Measurements from ENCODE around the gene GPC6.

GPC6 gene

DNA sequence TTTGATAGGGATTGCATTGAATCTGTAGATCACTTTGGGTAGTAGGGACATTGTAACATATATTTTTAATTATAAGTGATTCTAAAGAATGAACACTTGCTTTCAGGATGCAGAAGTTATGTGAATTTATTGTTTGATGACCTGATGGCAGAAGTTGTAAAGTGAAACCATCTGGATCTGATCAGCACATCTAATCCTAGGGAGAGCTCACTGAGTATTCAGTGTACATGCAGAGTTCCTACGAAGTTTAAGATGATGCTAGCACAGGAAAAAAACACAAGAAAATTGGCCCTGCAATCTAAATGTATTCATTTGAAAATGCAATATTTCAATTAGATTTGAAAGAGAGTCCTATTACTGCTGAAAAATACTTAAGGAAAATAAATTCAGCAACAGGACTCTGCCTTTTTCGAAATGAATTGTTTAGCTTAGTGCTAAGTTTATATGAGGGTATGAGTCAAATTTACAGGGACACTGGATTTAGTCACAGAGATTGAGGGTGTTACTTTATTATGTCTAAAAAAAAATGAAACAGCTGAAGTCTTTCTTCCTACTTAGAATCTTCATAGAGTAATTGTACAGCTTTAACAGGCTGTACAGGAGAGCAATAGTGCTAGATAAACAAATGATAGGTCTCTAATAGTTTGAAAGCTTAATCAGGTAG lies 867.2 kb downstream of the GPC6 start:
- Mint-ChIP-seq H3K36me3 (no peaks in the 10 kb centered on the region), H3K4me3 (no peak overlapping the region), H3K27me3 (no peaks in the 10 kb centered on the region), H3K4me1 (no peaks in the 10 kb centered on the region), H3K9me3 (peaks cover 8% of the 10 kb centered on the region), H3K27ac (no peak overlapping the region)
- ATAC-seq = no peak

DNA sequence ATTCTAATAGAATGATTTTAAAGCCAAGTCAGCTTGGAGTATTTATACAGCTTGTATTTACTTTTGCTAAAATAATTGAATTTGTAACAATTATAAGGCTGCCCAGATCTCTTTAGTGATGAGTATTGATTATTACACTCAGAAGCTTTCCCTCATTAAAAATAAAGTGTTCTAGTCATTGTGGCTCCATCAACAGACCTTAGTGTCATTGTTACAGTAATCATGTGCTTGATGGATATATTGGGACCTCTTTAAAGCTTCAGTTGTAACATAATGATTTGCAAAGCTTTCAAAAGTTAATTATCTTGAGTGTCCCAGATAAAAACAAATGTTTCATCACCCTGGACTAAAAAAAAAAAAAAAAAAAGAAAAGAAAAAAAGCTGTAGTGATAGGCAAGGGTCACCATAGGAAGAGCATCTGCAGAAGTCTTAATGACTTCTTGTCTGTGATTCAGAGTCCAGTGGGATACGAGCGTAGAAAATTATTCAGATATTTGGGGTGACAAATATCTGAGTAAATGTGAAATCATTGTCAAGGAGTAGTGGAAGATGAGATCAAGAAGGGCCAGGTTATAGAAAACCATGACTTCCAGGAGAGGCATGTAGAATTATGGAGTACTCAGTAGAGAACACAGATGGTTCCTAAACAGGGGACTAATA lies 883.2 kb downstream of the GPC6 start:
- ATAC-seq = no peak
- Mint-ChIP-seq H3K4me3 (no peak overlapping the region), H3K4me1 (no peaks in the 10 kb centered on the region), H3K36me3 (no peaks in the 10 kb centered on the region), H3K27me3 (no peaks in the 10 kb centered on the region), H3K27ac (no peak overlapping the region), H3K9me3 (peaks cover 16% of the 10 kb centered on the region)

DNA sequence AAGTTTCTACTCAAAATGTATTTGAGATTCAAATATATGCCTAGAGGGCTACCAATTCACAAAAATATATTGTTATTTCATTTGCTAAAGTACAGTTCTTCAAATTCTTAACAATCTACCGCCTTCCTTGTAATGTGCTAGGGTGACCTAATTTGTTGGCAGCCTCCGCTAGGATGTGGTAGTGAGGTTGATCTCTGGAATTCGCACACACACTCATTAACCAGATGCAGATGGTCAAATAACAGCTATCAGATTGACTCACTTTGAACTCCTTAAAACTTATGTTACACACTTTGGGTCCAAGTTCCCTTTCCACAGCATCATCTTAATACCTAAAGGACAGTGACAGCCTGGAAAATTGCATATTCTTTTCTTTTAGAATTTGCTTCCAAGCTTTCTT lies 885.6 kb downstream of the GPC6 start:
- Mint-ChIP-seq H3K4me3 (no peak overlapping the region), H3K27ac (no peak overlapping the region), H3K36me3 (no peaks in the 10 kb centered on the region), H3K27me3 (no peaks in the 10 kb centered on the region), H3K9me3 (peaks cover 8% of the 10 kb centered on the region), H3K4me1 (no peaks in the 10 kb centered on the region)
- no peak for ATAC-seq

DNA sequence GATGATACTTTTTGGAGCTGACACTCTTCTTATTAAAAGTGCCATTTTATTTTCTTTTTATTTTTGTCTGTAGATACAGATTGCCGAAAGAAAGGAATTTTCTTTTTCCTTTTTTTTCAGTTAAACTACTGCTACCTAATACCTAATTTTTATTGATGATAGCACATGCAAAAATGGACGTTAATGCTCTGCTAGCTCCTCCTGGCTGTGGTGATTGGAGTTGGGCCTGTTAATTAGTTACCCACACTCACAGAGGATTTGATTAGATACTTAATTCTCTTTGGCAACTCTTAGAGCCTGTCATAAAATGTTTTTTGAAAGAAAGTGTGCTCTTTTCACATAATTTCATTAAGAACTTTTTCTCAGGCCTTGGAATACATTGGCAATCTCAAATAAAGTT lies 886.1 kb downstream of the GPC6 start:
- H3K9me3 Mint-ChIP-seq = peaks cover 8% of the 10 kb centered on the region
- H3K4me3 Mint-ChIP-seq = no peak overlapping the region
- H3K4me1 Mint-ChIP-seq = no peaks in the 10 kb centered on the region
- H3K27ac Mint-ChIP-seq = no peak overlapping the region
- no peak for ATAC-seq
- H3K27me3 Mint-ChIP-seq = no peaks in the 10 kb centered on the region
- H3K36me3 Mint-ChIP-seq = no peaks in the 10 kb centered on the region

DNA sequence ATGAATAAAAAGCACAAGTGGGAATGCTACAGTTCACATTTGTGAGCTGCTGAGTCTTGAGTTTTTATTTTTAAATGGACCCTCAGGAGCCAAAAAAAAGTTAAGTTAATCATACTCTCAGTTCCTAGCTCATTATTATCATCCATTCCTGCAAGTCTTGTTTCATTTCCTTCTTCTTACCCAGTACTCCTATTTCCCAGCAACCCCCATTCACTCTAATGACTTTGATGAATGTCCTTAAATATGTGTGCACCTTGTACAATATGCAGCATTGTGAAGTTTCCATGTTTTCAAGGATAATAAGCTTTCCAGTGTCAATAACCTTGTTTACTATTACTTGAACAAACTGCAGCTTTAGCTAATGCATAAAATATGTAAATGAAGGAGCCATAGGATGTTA lies 886.6 kb downstream of the GPC6 start:
- H3K27ac Mint-ChIP-seq = no peak overlapping the region

DNA sequence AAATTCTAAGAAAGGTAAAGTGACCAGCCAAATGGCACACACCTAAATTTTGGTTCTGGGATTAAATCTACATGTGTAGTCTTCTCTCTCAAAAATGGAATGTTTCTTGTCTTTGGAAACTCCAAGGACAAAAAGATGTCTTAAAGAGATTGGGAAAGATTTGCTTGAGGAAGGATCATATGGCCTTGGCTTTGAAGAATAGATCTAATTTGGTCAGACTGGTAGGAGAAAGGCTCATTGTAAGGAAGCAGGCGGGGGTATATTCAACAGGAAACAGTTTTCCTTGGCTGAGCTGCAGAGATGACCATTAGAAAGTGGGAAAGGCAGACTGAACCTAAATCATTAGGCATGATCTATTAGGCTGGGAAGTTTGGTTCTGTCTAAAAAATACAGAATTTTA lies 887.6 kb downstream of the GPC6 start:
- ATAC-seq = no peak
- Mint-ChIP-seq H3K27me3 (no peaks in the 10 kb centered on the region), H3K27ac (no peak overlapping the region), H3K36me3 (no peaks in the 10 kb centered on the region), H3K9me3 (peaks cover 8% of the 10 kb centered on the region), H3K4me1 (no peaks in the 10 kb centered on the region), H3K4me3 (no peak overlapping the region)

More for the DNA sequence above, 886.6 kb downstream of the GPC6 start:
- H3K4me1 Mint-ChIP-seq = no peaks in the 10 kb centered on the region
- no peak overlapping the region for H3K4me3 Mint-ChIP-seq
- no peaks in the 10 kb centered on the region for H3K36me3 Mint-ChIP-seq
- H3K27me3 Mint-ChIP-seq = no peaks in the 10 kb centered on the region
- no peak for ATAC-seq
- H3K9me3 Mint-ChIP-seq = peaks cover 8% of the 10 kb centered on the region

GRCh38 chr13:94115054-94115453 lies 888.4 kb downstream of the GPC6 start:
- Mint-ChIP-seq H3K4me3 (no peak overlapping the region), H3K9me3 (peaks cover 7% of the 10 kb centered on the region), H3K27ac (no peak overlapping the region), H3K27me3 (no peaks in the 10 kb centered on the region), H3K36me3 (no peaks in the 10 kb centered on the region), H3K4me1 (no peaks in the 10 kb centered on the region)
- ATAC-seq = no peak

DNA sequence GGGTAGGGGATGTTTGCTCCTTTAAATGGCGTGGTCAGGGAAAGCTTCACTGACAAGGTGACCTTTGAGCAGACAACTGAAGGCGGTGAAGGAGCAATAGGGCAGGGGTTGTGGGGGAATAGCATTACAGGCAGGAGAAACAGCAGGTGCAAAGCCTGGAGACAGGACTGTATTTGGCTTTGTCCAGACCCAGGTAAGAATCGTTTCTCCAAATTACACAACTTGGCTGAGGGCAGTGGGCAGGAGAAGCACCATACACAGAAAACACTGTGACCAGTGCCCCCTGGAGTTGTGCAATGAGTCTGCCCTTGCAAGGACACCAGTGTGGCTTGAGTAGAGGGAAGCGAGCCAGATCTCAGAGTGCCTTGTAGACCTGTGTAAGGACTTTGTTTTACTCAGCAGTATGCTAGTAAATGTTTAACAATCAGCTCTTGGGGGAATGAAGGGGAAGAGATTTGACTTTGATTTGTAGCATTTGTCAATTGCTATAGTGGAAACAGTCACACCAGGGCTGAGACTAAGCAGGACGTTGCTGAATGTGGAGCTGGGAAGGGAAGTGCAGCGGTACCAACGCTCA lies 892.8 kb downstream of the GPC6 start:
- no peaks in the 10 kb centered on the region for H3K36me3 Mint-ChIP-seq
- no peaks in the 10 kb centered on the region for H3K27me3 Mint-ChIP-seq
- no peaks in the 10 kb centered on the region for H3K9me3 Mint-ChIP-seq
- H3K27ac Mint-ChIP-seq = no peak overlapping the region
- no peak for ATAC-seq
- no peaks in the 10 kb centered on the region for H3K4me1 Mint-ChIP-seq
- no peak overlapping the region for H3K4me3 Mint-ChIP-seq

DNA sequence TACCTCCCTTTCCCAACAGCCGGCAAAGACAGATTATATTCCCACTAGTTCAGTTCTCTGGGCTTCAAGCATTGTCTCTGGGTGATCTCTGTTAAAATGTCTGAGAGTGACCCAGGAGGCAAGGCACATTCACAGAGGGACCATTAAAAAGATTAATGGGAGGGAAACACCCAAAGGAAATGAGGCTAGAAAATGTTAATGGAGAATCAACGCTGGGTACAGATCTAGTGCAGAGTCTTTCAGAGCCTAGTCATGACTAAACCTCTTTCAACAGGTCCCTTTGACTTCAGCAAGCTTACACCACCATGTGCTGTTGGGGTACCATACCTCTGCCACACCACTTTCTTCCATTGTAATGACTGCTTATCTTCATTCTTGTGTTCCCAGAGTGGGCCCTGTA lies 894.3 kb downstream of the GPC6 start:
- no peak overlapping the region for H3K4me3 Mint-ChIP-seq
- no peaks in the 10 kb centered on the region for H3K9me3 Mint-ChIP-seq
- no peaks in the 10 kb centered on the region for H3K36me3 Mint-ChIP-seq
- ATAC-seq = no peak
- no peaks in the 10 kb centered on the region for H3K4me1 Mint-ChIP-seq
- H3K27ac Mint-ChIP-seq = no peak overlapping the region
- no peaks in the 10 kb centered on the region for H3K27me3 Mint-ChIP-seq

DNA sequence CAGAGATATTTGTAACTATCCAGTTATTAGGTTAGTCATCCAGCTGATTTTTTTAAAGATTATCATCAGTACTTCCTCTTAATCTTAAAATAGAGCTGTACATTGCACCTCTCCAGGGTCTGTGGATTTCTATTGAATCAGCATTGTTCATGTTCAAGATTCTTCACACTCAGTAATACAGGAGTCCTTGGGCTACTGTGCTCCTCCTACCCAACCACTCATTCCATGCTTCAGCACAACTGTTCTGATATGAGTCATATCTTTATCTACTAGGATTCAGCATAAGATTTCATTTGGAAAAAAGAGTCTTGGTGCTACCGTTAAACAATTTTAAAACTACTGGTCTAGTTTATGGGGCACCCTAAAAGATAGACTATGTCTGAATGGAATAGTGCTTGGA lies 895.1 kb downstream of the GPC6 start:
- Mint-ChIP-seq H3K9me3 (no peaks in the 10 kb centered on the region), H3K27me3 (no peaks in the 10 kb centered on the region), H3K27ac (no peak overlapping the region), H3K36me3 (no peaks in the 10 kb centered on the region), H3K4me1 (no peaks in the 10 kb centered on the region), H3K4me3 (no peak overlapping the region)
- ATAC-seq = no peak

- Mint-ChIP-seq H3K27ac (no peak overlapping the region), H3K9me3 (no peaks in the 10 kb centered on the region), H3K36me3 (no peaks in the 10 kb centered on the region), H3K4me1 (no peaks in the 10 kb centered on the region), H3K4me3 (no peak overlapping the region), H3K27me3 (no peaks in the 10 kb centered on the region)
- ATAC-seq = no peak
Observed at GRCh38 chr13:94122300-94122915, 895.8 kb downstream of the GPC6 start.

DNA sequence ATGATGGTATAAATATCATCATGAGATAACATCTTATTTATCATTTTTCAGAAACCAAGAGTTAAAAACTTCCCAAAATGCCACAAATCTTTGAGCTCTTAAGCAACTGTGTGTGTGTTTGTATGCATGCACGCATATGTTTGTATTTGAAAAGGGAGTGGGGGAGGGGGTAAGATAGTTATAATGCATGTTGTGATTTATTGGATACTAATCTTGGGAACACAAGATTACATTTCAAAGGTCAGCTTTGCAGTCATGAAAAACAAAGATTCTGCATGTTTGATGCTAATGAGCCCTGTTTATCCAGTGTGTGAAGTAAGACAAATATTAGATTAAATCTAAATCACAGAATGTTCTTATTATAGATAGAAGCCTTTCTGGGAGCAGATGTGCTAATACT lies 897.0 kb downstream of the GPC6 start:
- Mint-ChIP-seq H3K4me3 (no peak overlapping the region), H3K4me1 (no peaks in the 10 kb centered on the region), H3K36me3 (no peaks in the 10 kb centered on the region), H3K9me3 (no peaks in the 10 kb centered on the region), H3K27me3 (no peaks in the 10 kb centered on the region), H3K27ac (no peak overlapping the region)
- no peak for ATAC-seq

DNA sequence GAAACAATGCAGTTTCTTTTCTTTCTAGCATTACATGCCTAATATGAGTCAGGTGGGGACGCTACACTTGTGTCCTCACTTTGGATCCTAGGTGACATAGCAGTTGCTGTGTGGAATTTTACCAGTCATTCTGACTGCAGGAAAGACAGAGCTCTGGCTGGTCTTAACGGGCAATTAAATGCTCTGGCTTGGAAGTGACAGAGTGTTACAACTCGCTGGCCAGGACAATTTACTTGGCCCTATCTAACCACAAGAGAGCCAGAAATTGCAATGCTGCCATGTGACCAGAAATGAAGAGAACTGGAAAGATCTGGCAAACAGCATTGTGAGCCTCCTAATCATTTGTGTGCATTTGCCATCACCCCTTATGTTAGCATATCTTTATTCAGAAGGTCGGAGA lies 901.8 kb downstream of the GPC6 start:
- H3K9me3 Mint-ChIP-seq = no peaks in the 10 kb centered on the region
- ATAC-seq = no peak
- H3K4me3 Mint-ChIP-seq = no peak overlapping the region
- no peaks in the 10 kb centered on the region for H3K4me1 Mint-ChIP-seq
- no peaks in the 10 kb centered on the region for H3K36me3 Mint-ChIP-seq
- no peak overlapping the region for H3K27ac Mint-ChIP-seq
- H3K27me3 Mint-ChIP-seq = no peaks in the 10 kb centered on the region

GRCh38 chr13:94129490-94129894 lies 902.9 kb downstream of the GPC6 start:
- H3K27ac Mint-ChIP-seq = no peak overlapping the region
- H3K36me3 Mint-ChIP-seq = no peaks in the 10 kb centered on the region
- no peak for ATAC-seq
- H3K4me1 Mint-ChIP-seq = no peaks in the 10 kb centered on the region
- no peaks in the 10 kb centered on the region for H3K27me3 Mint-ChIP-seq
- no peak overlapping the region for H3K4me3 Mint-ChIP-seq
- H3K9me3 Mint-ChIP-seq = no peaks in the 10 kb centered on the region

DNA sequence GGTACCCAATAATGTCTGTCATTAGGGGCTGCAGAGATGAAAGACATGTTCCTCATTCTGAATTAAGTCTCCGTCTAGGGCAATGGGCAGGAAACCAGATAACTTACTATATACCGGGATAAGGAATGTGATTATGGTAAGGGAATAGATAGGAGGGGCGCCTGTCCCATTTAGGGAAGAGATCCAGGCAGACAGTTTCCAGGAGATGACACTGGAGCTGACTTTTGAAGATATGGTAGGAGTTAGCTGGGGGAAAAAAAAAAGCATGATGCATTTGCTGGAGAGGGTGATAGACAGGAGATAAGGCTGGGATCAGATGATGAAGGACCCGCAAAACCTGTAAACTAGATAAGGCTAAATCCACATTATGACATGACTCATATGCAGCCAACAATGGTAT lies 912.2 kb downstream of the GPC6 start:
- Mint-ChIP-seq H3K27me3 (no peaks in the 10 kb centered on the region), H3K36me3 (no peaks in the 10 kb centered on the region), H3K4me1 (no peaks in the 10 kb centered on the region), H3K4me3 (no peak overlapping the region), H3K27ac (no peak overlapping the region), H3K9me3 (no peaks in the 10 kb centered on the region)
- ATAC-seq = no peak
